Keratinocyte (primary cell): ENCODE data around the gene CCDC63. TPM values are rescaled to one million over a fixed set of nuclear protein-coding genes. Genes with fewer than 3 reads are reported as not detected.

Source experiments
- DNase-seq: peaks from one replicate; pipeline ENCODE4 v3.0.0-alpha.2; 2011; ENCODE audit warnings: low read depth, missing footprints, low spot score
- FAIRE-seq: peaks from 2 replicates; lab custom pipeline; 2011; peaks lifted over from hg19 to GRCh38; lab: Jason Lieb, UNC
- H2AFZ ChIP-seq: 2 replicates; pipeline ENCODE4 v1.6.0; 2012; ENCODE audit warnings: low read length, control low read depth, inconsistent platforms; ENCODE audit not compliant: control insufficient read depth
- H3K27ac ChIP-seq: 2 replicates; pipeline ENCODE4 v1.5.1; 2011; ENCODE audit warnings: low read length; ENCODE audit not compliant: control insufficient read depth, insufficient read depth
- H3K27me3 ChIP-seq: 3 replicates; pipeline ENCODE4 v1.6.0; 2011; ENCODE audit warnings: low read length; ENCODE audit not compliant: control insufficient read depth, insufficient read depth; ENCODE audit errors: extremely low read depth
- H3K36me3 ChIP-seq, 2 experiments: 2 replicates in 1 of 2; 3 replicates in 1 of 2; pipeline ENCODE4 v1.5.1; 2011; ENCODE audit warnings: low read length in 2 of 2, mild to moderate bottlenecking in 1 of 2; ENCODE audit not compliant: control insufficient read depth in 2 of 2, insufficient read depth in 2 of 2; ENCODE audit errors: extremely low read depth in 1 of 2
- H3K4me1 ChIP-seq: 3 replicates; pipeline ENCODE4 v1.5.1; 2011; ENCODE audit warnings: low read length; ENCODE audit not compliant: control insufficient read depth, insufficient read depth; ENCODE audit errors: extremely low read depth
- H3K4me2 ChIP-seq: 3 replicates; pipeline ENCODE4 v1.6.0; 2011; ENCODE audit warnings: low read depth, low read length; ENCODE audit not compliant: control insufficient read depth, insufficient read depth; ENCODE audit errors: extremely low read depth
- H3K4me3 ChIP-seq, 3 experiments: fragments of 200-600 bp in 1 of 3; sonication (generic) in 1 of 3; 2 replicates in 2 of 3; 3 replicates in 1 of 3; pipeline ENCODE4 v1.5.1; 2011 to 2016; ENCODE audit warnings: low read length in 3 of 3, mild to moderate bottlenecking in 3 of 3, control low read depth in 2 of 3, inconsistent platforms in 1 of 3, low read depth in 1 of 3, mixed read lengths in 1 of 3, mixed run types in 1 of 3, moderate library complexity in 1 of 3; ENCODE audit not compliant: control insufficient read depth in 2 of 3, insufficient read depth in 2 of 3; ENCODE audit errors: extremely low read depth in 1 of 3
- H3K79me2 ChIP-seq: 2 replicates; pipeline ENCODE4 v1.6.0; 2012; ENCODE audit warnings: low read length; ENCODE audit not compliant: control insufficient read depth, insufficient read depth
- H3K9ac ChIP-seq: 3 replicates; pipeline ENCODE4 v1.6.0; 2011; ENCODE audit warnings: low read length; ENCODE audit not compliant: control insufficient read depth, insufficient read depth; ENCODE audit errors: extremely low read depth
- H3K9me1 ChIP-seq: 3 replicates; pipeline ENCODE4 v1.6.0; 2011; ENCODE audit warnings: low read length; ENCODE audit not compliant: control insufficient read depth, insufficient read depth; ENCODE audit errors: extremely low read depth
- H3K9me3 ChIP-seq: 2 replicates; pipeline ENCODE4 v1.5.1; 2012; ENCODE audit warnings: low read depth, low read length; ENCODE audit not compliant: control insufficient read depth
- H4K20me1 ChIP-seq: 3 replicates; pipeline ENCODE4 v1.6.0; 2011; ENCODE audit warnings: low read length; ENCODE audit not compliant: control insufficient read depth, insufficient read depth; ENCODE audit errors: extremely low read depth
- EZH2 ChIP-seq: IDR thresholded peaks from one replicate; pipeline ENCODE4 v1.6.1; 2012; ENCODE audit warnings: inconsistent platforms, mild to moderate bottlenecking, low read length, moderate library complexity
- dilution Hi-C: fragments of 300-500 bp; cut with MboI; formaldehyde crosslinking; loops from one replicate; pipeline ENCODE4 v1.7.0; 2020; ENCODE audit warnings: low sequenced_read_pairs; ENCODE audit not compliant: extremely low pct_ligation_motif_present
- polyA plus RNA-seq, 5 experiments: library from polyadenylated mRNA; depleted of rRNA in 3 of 5; stranded (reverse) in 3 of 5; stranded (forward) in 1 of 5; unstranded in 1 of 5; fragments of >200 nt; gene quantifications; 1 replicate in 1 of 5; 2 replicates in 3 of 5; 3 replicates in 1 of 5; pipeline versions ENCODE4 v1.2.1 to v1.2.3, GENCODE V29; 2011 to 2012; ENCODE audit warnings: missing spikeins in 2 of 5, low read depth in 1 of 5, low replicate concordance in 1 of 5
- TF ChIP-seq, protein P1 (sequence below), 3 experiments: IDR thresholded peaks in 1 of 3; conservative IDR thresholded peaks in 1 of 3; optimal IDR thresholded peaks in 1 of 3; 2 replicates in 2 of 3; 3 replicates in 1 of 3; pipeline versions ENCODE3 to v1.5.1; 2011; ENCODE audit warnings: low read length in 3 of 3, mild to moderate bottlenecking in 3 of 3, moderate library complexity in 2 of 3, control low read depth in 1 of 3, inconsistent platforms in 1 of 3; ENCODE audit not compliant: insufficient read depth in 2 of 3; ENCODE audit errors: extremely low read depth in 1 of 3

CCDC63 gene
- polyA plus RNA-seq, 1 donor (not counting 4 experiments of a cell fraction or from before 2014, with no cell fraction given) = not detected

DNA sequence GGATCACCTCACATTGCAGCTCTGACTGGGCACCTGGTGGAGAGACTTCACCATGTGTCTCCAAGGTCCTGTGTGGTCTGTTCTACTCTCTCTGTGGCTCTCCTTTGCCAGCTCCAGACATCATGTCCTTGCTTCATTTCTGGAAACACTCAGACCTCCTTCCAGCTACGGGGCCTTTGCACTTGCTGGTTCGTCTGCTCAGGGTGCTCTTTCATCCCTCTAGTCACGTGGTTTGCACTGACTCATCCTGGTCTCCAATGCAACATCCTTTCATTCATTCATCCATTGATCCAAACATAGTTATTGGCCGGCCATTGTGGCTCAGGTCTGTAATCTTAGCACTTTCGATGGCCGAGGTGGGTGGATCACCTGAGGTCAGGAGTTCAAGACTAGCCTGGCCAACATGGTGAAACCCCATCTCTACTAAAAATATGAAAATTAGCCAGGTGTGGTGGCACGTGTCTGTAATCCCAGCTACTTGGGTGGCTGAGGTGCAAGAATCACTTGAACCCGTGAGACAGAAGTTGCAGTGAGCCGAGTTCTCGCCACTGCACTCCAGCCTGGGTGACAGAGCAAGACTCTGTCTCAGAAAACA is 23.9 kb upstream of the CCDC63 start:
- no peak overlapping the region for H3K9ac ChIP-seq
- no peaks in the 10 kb centered on the region for H3K36me3 ChIP-seq
- TF ChIP-seq, protein P1, sequence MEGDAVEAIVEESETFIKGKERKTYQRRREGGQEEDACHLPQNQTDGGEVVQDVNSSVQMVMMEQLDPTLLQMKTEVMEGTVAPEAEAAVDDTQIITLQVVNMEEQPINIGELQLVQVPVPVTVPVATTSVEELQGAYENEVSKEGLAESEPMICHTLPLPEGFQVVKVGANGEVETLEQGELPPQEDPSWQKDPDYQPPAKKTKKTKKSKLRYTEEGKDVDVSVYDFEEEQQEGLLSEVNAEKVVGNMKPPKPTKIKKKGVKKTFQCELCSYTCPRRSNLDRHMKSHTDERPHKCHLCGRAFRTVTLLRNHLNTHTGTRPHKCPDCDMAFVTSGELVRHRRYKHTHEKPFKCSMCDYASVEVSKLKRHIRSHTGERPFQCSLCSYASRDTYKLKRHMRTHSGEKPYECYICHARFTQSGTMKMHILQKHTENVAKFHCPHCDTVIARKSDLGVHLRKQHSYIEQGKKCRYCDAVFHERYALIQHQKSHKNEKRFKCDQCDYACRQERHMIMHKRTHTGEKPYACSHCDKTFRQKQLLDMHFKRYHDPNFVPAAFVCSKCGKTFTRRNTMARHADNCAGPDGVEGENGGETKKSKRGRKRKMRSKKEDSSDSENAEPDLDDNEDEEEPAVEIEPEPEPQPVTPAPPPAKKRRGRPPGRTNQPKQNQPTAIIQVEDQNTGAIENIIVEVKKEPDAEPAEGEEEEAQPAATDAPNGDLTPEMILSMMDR (optimal IDR thresholded peaks at IDR 0.05 in 1 of 3, IDR thresholded peaks at IDR 0.05 in 1 of 3, conservative IDR thresholded peaks at IDR 0.05 in 1 of 3; ENCODE audit: extremely low read depth in 1 of 3, insufficient read depth in 2 of 3, low read length in 3 of 3) = no peak
- no peak for TF ChIP-seq EZH2
- no peaks in the 10 kb centered on the region for H3K79me2 ChIP-seq
- DNase-seq = no peak
- H3K27ac ChIP-seq = no peak overlapping the region
- FAIRE-seq = no peak
- no peaks in the 10 kb centered on the region for H4K20me1 ChIP-seq
- H3K4me1 ChIP-seq = no peaks in the 10 kb centered on the region
- H3K9me3 ChIP-seq = no peaks in the 10 kb centered on the region
- H3K27me3 ChIP-seq = no peaks in the 10 kb centered on the region
- no peak overlapping the region for H3K4me2 ChIP-seq
- dilution Hi-C loops = no loop called here
- no peak overlapping the region for H3K4me3 ChIP-seq
- no peak overlapping the region for H2AFZ ChIP-seq
- no peaks in the 10 kb centered on the region for H3K9me1 ChIP-seq

DNA sequence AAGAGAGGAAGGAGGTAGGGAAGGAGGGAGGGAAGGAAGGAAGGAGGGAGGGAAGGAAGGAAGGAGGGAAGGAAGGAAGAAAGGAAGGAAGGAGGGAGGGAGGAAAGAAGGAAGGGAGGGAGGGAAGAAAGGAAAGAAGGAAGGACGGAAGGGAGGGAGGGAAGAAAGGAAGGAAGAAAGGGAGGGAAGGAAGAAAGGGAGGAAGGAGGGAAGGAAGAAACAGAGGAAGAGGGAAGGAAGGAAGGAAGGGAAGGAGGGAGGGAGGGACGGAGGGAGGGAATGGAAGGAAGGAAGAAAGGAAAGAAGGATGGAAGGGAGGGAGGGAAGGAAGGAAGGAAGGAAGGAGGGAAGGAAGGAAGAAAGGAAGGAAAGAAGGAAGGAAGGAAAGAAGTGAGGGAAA is 22.4 kb upstream of the CCDC63 start:
- dilution Hi-C loops = no loop called here
- H3K4me1 ChIP-seq = no peaks in the 10 kb centered on the region
- DNase-seq = no peak
- no peaks in the 10 kb centered on the region for H3K9me1 ChIP-seq
- H3K27ac ChIP-seq = no peak overlapping the region
- no peaks in the 10 kb centered on the region for H3K27me3 ChIP-seq
- no peaks in the 10 kb centered on the region for H3K9me3 ChIP-seq
- FAIRE-seq = no peak
- no peak overlapping the region for H3K4me2 ChIP-seq
- H3K4me3 ChIP-seq = no peak overlapping the region
- no peaks in the 10 kb centered on the region for H3K36me3 ChIP-seq
- H2AFZ ChIP-seq = no peak overlapping the region
- no peaks in the 10 kb centered on the region for H3K79me2 ChIP-seq
- no peak for TF ChIP-seq EZH2
- TF ChIP-seq, protein P1 (optimal IDR thresholded peaks at IDR 0.05 in 1 of 3, IDR thresholded peaks at IDR 0.05 in 1 of 3, conservative IDR thresholded peaks at IDR 0.05 in 1 of 3; ENCODE audit: extremely low read depth in 1 of 3, insufficient read depth in 2 of 3, low read length in 3 of 3) = no peak
- H4K20me1 ChIP-seq = no peaks in the 10 kb centered on the region
- H3K9ac ChIP-seq = no peak overlapping the region
